Neuron (in vitro differentiated cells): ENCODE measurements around the gene NIPA2.

Experiments used
- H2AFZ ChIP-seq: one replicate; pipeline ENCODE4 v1.6.1; 2013; ENCODE audit warnings: low read depth, mild to moderate bottlenecking, inconsistent platforms, low read length, moderate library complexity
- H3K27me3 ChIP-seq: one replicate; pipeline ENCODE4 v1.6.1; 2013; ENCODE audit warnings: low read length; ENCODE audit not compliant: insufficient read depth
- H3K36me3 ChIP-seq: one replicate; pipeline ENCODE4 v1.6.1; 2013; ENCODE audit warnings: low read length; ENCODE audit not compliant: insufficient read depth
- H3K4me1 ChIP-seq: one replicate; pipeline ENCODE4 v1.6.1; 2013; ENCODE audit warnings: low read length; ENCODE audit not compliant: insufficient read depth
- H3K4me3 ChIP-seq: 2 replicates; pipeline ENCODE4 v1.5.1; 2013; ENCODE audit warnings: mild to moderate bottlenecking, low read length, moderate library complexity
- H3K9me3 ChIP-seq: one replicate; pipeline ENCODE4 v1.6.1; 2013; ENCODE audit warnings: low read length

NIPA2 gene

DNA sequence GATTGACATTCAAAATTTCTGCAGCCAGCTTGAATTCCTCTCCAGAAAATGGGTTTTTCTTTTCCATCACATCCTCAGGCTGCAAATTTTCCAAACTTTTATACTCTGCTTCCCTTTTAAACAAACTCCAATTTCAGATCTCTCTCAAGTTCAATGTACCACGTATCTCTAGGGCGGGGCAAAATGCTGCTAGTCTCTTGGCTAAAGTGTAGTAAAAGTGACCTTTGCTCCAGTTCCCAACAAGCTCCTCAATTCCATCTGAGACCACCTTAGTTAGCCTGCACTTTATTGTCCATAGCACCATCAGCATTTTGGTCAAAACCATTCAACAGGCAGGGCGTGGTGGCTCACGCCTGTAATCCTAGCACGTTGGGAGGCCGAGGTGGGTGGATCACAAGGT is 46.7 kb downstream of the NIPA2 start:
- Histone ChIP-seq H3K9me3 (no peaks in the 10 kb centered on the region), H3K4me3 (no peak overlapping the region), H3K36me3 (peaks cover 51% of the 10 kb centered on the region), H3K4me1 (no peaks in the 10 kb centered on the region), H2AFZ (no peak overlapping the region), H3K27me3 (no peaks in the 10 kb centered on the region)

DNA sequence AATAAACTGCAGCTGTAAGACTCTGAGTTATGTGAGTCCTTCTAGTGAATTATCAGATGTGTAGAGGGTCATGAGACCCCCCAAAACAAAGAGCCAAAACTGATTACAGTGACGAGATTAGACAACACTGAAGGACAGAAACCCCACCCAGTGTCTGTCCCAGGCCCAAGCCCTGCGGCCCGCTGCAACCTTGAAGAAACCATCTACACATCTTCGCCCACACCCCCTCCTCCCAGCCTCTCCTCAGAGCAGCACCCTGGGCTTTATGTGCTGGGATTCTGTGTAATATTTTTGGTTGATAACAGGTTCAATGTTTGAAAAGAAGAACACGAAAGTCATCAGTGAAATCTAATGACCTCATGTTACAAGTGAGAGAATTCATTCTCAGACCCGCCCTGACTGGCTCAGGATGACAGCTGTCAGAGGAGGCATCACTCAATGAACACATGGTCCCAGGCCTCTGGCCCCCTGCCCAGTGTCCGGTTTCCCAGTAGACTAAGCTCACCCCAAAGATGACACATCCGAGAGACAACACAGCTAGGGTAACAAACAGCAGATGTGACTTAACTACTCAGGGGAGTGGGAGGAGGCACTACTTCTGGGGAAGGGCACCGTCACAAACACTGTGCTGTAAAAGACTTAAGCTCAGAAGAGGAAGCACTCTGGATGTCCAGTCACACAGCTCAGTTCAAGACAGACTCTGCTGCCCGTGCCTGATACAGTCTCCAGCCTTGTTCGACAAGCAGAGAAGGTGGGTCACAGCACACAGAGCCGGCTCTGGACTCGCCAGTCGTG is 48.9 kb downstream of the NIPA2 start:
- Histone ChIP-seq H3K36me3 (peaks cover 41% of the 10 kb centered on the region), H3K27me3 (no peaks in the 10 kb centered on the region), H3K4me1 (no peaks in the 10 kb centered on the region), H2AFZ (no peak overlapping the region), H3K4me3 (no peak overlapping the region), H3K9me3 (no peaks in the 10 kb centered on the region)

DNA sequence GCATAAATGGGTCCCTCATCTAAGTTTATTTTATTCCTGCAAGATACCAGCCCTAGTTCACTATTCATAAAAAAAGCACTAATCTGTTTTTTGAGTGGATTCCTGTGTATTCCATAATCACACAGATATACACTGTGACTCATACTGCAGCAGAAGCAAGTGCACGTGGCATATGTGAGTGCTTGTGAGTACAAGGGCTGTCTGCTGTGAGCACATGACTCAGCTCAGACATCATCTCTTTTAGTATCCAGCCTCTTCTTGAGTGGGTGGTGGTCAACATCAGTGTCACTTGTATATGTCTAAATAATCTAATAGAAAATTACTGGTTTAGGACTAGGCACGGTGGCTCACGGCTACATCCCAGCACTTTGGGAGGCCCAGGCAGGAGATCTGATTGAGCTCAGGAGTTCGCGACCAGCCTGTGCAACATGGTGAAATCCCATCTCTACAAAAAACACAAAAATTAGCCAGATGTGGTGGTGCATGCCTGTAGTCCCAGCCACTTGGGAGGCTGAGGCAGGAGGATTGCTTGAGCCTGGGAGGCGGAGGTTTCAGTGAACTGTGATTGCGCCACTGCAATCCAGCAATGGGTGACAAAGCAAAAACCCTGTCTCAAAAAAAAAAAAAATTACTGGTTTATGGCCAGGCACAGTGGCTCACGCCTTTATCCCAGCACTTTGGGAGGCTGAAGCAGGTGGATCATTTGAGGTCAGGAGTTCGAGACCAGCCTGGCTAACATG is 49.8 kb downstream of the NIPA2 start:
- H3K27me3 ChIP-seq, result no peaks in the 10 kb centered on the region
- no peaks in the 10 kb centered on the region for H3K9me3 ChIP-seq
- no peak overlapping the region for H2AFZ ChIP-seq
- no peak overlapping the region for H3K4me3 ChIP-seq
- H3K4me1 ChIP-seq, result no peaks in the 10 kb centered on the region
- peaks cover 45% of the 10 kb centered on the region for H3K36me3 ChIP-seq

DNA sequence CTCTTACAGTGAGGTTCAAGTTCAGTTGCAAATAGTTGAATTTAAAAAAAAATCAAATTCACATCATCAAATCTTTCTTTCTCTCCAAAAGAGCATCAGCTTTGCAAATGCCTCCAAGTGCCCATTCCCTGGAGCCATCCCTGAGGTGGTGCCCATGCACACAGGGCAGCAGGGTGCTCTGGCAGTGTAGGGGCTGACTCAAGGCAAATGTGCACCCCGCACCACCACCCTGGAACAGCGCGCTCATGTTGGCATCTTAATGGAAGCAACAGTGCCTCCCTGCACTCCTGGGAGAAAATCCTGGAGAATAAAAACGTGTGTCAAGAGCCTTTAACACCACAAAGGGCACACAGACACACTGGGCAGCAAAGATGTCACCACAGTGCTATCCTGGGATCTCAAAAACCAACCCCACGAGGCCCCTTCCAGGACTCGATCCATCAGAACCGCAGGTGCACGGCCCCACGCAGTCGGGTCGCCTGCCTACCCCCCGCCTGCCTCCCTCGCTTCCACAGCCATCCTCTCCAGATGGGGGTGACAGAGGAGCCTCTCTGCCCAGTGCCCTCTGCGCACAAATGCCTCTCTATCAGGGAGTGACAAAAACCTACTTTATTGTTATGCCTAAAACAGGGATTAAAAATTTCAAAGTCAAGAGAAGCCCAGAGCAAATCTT is 50.8 kb downstream of the NIPA2 start:
- Histone ChIP-seq H3K4me3 (no peak overlapping the region), H3K36me3 (peaks cover 51% of the 10 kb centered on the region), H2AFZ (no peak overlapping the region), H3K4me1 (no peaks in the 10 kb centered on the region), H3K27me3 (no peaks in the 10 kb centered on the region), H3K9me3 (no peaks in the 10 kb centered on the region)

DNA sequence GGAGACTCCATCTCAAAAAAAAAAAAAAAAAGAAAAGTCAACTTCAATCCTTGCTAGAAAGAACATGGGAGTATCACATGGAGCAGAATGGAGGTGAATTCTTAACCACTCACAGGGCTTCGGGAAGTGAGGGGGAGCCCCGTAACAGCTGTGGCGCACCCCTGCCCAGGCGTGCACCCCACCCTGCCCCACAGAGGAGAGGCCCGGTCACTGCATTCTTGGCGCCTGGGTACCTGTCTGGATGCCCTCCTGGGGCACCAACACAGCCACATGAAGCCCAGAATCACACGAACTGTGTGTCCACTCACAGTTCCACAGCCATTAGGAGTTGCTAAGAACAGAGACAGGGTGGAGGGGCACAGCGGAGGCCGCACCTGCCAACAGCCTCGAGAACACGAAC is 51.8 kb downstream of the NIPA2 start:
- H3K4me1 ChIP-seq, result no peaks in the 10 kb centered on the region
- no peaks in the 10 kb centered on the region for H3K9me3 ChIP-seq
- no peak overlapping the region for H3K4me3 ChIP-seq
- H3K36me3 ChIP-seq, result peaks cover 47% of the 10 kb centered on the region
- H2AFZ ChIP-seq, result no peak overlapping the region
- no peaks in the 10 kb centered on the region for H3K27me3 ChIP-seq

DNA sequence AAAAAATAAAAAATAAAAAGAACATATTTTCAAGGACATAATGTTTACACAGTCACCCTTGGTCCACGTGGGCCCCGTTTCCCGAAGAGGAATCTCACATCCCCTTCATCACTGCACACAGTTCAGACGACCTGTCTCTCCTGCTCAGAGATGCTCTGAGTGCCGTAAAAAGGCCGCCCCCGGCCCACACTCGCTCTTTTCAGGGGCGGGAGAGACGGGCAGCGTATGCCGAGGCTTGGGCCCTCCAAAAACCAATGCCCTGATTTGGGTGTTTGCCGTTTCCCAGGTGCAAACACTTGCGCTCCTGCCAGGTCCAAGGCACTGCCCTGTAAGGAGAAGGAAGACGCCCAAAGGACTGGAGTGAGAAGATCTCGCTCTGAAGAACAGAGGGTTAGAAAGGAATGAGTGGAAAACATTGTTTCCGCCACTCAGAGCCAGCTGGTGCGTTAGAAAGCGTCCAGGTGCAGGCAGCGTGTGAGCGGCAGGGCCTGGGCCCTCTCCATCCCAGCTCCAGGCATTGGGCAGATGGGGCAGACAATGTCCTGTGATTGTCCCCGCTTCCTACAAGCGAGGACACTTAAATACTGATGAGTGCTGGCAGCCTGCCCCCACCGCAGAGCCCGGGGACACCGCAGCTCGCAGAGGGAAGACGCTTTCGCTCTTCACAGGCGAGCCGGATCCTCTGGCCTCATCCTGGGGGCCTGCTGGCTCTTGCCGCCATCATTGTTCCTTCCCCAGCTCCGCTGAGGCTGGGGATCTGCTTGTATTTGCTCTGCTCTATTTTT is 53.2 kb downstream of the NIPA2 start:
- H3K9me3 ChIP-seq, result no peaks in the 10 kb centered on the region
- H3K4me1 ChIP-seq, result no peaks in the 10 kb centered on the region
- H3K36me3 ChIP-seq, result peaks cover 52% of the 10 kb centered on the region
- no peaks in the 10 kb centered on the region for H3K27me3 ChIP-seq
- H2AFZ ChIP-seq, result no peak overlapping the region
- no peak overlapping the region for H3K4me3 ChIP-seq

DNA sequence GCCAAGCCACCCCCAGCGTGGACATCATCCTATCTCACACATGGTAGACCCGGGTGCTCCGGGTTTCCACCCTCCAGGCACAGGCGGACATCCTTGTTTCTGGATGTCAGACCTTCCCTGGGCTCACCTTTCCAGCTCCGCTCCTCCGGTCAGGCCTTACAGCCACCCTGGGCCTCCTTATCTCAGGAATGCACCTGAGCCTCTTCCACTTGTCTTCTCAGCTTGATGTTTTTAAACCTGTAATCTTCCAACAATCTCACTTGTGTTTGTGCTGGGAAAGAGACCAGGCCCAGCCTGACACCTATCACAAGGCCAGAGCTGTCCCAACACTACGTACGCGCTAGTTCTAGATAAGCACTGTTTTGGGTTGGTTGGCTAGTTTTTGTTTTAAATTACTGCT is 53.9 kb downstream of the NIPA2 start:
- no peak overlapping the region for H2AFZ ChIP-seq
- peaks cover 47% of the 10 kb centered on the region for H3K36me3 ChIP-seq
- no peaks in the 10 kb centered on the region for H3K9me3 ChIP-seq
- no peak overlapping the region for H3K4me3 ChIP-seq
- H3K4me1 ChIP-seq, result no peaks in the 10 kb centered on the region
- H3K27me3 ChIP-seq, result no peaks in the 10 kb centered on the region

DNA sequence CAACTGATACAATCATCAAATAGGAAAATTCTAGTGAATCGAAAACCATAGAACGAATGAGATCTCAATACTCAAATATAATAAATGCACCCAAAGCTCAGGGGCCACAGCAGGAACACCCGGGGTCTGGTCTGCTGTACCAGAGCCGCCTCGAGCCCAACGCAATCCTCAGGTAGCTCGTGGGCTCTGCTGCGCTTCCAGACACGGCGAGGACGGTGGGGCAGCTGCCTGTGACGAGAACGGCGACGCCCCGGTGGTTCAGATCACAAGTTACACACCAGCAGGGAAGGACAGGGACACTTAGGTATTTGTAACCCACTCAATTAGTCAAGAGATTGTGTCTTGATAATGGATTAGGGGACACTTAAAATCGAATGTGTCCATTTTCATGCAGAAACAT is 54.6 kb downstream of the NIPA2 start:
- no peak overlapping the region for H2AFZ ChIP-seq
- H3K9me3 ChIP-seq, result no peaks in the 10 kb centered on the region
- H3K4me1 ChIP-seq, result no peaks in the 10 kb centered on the region
- no peak overlapping the region for H3K4me3 ChIP-seq
- no peaks in the 10 kb centered on the region for H3K27me3 ChIP-seq
- peaks cover 44% of the 10 kb centered on the region for H3K36me3 ChIP-seq

DNA sequence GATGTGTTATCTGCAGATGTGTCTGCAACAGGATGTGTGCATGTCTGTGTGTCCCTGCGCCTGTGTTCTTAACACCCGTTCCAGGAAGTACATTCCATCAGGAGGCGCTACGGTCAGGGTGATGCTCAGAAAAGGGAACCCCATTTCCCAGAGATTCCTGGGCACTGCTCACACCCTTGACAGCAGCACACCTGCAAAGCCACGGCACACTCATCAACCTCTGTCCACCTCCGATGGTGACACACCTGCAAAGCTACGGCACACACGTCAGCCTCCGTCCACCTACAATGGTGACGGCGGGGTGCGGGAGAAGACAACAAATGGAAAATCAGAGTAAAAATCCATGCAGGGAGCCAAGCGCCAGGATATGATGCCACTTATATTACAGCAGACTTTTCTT is 55.4 kb downstream of the NIPA2 start:
- Histone ChIP-seq H2AFZ (no peak overlapping the region), H3K9me3 (no peaks in the 10 kb centered on the region), H3K4me1 (no peaks in the 10 kb centered on the region), H3K36me3 (peaks cover 43% of the 10 kb centered on the region), H3K27me3 (no peaks in the 10 kb centered on the region), H3K4me3 (no peak overlapping the region)

DNA sequence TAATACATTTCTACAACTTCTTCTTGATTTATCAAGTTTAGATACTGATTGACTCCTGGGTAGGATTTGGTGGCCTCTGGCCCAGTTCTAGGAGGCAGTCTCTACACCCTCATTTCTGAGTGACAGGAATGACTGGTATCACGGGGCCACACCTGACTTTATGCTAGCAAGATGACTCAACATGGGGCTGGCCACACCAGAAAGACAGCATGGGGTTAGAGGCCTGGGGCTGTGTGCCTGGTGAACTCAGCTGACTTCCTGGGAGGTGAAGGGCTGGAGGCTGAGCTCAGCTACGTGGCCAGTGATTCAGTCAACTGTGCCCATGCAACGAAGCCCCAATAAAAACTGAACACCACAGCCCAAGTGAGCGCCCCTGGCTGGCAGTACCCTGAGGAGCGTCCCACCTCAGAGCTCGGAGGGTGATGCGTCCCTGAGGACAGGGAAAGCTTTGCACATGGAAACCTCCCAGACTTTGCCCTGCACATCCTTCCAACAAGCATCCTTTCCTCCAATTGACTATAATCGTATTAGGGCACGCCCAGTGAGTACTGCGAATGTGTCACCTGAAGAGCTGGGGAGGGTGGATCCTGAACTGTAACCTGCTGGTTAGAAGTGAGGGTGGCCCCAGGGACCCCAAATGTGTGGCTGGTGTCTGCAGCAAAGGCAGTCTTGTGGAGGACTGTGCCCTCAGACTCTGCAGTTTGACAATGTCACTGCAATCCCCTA is 57.2 kb downstream of the NIPA2 start:
- Histone ChIP-seq H2AFZ (no peak overlapping the region), H3K9me3 (no peaks in the 10 kb centered on the region), H3K4me1 (no peaks in the 10 kb centered on the region), H3K4me3 (no peak overlapping the region), H3K27me3 (no peaks in the 10 kb centered on the region), H3K36me3 (peaks cover 43% of the 10 kb centered on the region)

DNA sequence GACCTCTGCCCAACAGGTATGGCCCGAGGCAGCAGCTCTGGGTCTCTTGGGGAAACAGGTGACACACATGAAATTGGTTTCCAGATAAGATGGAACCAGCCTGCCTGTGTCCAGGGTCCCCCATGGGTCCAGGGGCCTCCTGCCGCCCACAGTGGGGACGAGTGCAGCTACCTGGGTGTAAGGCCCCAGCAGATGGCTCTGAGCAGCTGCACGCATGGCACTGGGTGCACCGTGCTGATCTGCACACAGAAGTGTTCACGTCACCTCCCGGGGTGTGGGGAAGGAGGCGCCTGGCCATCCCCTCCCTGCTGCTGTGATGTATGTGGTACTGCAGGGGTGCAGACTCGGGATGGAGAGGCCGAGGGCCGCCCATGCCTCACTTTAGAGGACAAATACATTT is 63.6 kb downstream of the NIPA2 start:
- Histone ChIP-seq H3K27me3 (no peaks in the 10 kb centered on the region), H3K36me3 (peaks cover 50% of the 10 kb centered on the region), H3K9me3 (no peaks in the 10 kb centered on the region), H3K4me1 (no peaks in the 10 kb centered on the region), H3K4me3 (no peak overlapping the region), H2AFZ (no peak overlapping the region)

DNA sequence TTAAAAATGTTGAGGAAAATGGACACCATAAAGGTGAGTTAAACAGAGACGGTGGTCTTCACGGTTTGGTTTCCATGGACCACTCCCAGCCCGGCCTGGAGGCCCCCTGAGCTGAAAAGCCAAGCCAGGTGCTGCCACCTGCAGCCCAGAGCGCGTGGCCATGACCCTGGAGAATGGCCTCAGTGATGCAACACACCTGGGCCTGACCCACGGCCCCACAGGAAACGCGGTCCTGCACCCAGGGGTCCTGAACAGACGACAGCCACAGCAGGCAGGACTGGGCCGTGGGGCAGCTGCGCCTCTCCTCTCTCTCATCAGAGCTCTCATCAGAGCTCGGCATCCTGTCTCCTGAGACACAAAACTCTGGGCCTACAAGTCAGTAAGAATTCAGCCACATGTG is 64.1 kb downstream of the NIPA2 start:
- Histone ChIP-seq H3K36me3 (peaks cover 55% of the 10 kb centered on the region), H2AFZ (no peak overlapping the region), H3K4me3 (no peak overlapping the region), H3K27me3 (no peaks in the 10 kb centered on the region), H3K9me3 (no peaks in the 10 kb centered on the region), H3K4me1 (no peaks in the 10 kb centered on the region)
